K562 (cell line): ENCODE measurements around the gene PLPPR2. TPM values are rescaled to one million over a fixed set of nuclear protein-coding genes. Genes with fewer than 3 reads are reported as not detected.

ENCODE experiments used
- HDAC2 ChIP-seq: fragments of 450-650 bp; IDR thresholded peaks from 2 replicates; pipeline ENCODE4 v1.6.1; 2016; ENCODE audit warnings: mild to moderate bottlenecking
- HDGF ChIP-seq: fragments of 450-650 bp; IDR thresholded peaks from 2 replicates; pipeline ENCODE4 v1.6.1; 2016
- HINFP ChIP-seq: fragments of 450-650 bp; conservative IDR thresholded peaks from 2 replicates; pipeline ENCODE4 v1.6.1; 2016; ENCODE audit warnings: missing genetic modification characterization, low read depth, mild to moderate bottlenecking, control low read depth, missing compliant biosample characterization
- ILF3 ChIP-seq: fragments of 450-650 bp; IDR thresholded peaks from 2 replicates; pipeline ENCODE4 v1.6.1; 2018; ENCODE audit warnings: antibody characterized with exemption, mild to moderate bottlenecking, moderate library complexity, borderline replicate concordance
- KAT2B ChIP-seq: IDR thresholded peaks from one replicate; pipeline ENCODE4 v1.6.1; 2012; ENCODE audit warnings: low read depth, mild to moderate bottlenecking, control low read depth, inconsistent platforms, low read length, moderate library complexity
- MTA1 ChIP-seq: fragments of 450-650 bp; IDR thresholded peaks from 2 replicates; pipeline ENCODE4 v1.6.1; 2017; ENCODE audit warnings: borderline replicate concordance
- POLR3G ChIP-seq: IDR thresholded peaks from 2 replicates; pipeline ENCODE4 v1.6.1; 2011; ENCODE audit not compliant: insufficient read length, insufficient replicate concordance; ENCODE audit errors: extremely low read depth
- SIRT6 ChIP-seq: IDR thresholded peaks from one replicate; pipeline ENCODE4 v1.6.1; 2012; ENCODE audit warnings: low read depth, mild to moderate bottlenecking, control low read depth, inconsistent platforms, low read length, moderate library complexity
- SNAPC5 ChIP-seq: fragments of 250-450 bp; sonication (Bioruptor Pico); IDR thresholded peaks from 2 replicates; pipeline ENCODE4 v1.8.0; 2021; ENCODE audit warnings: moderate library complexity, mild to moderate bottlenecking, inconsistent platforms
- SPI1 ChIP-seq: IDR thresholded peaks from 2 replicates; pipeline ENCODE4 v1.6.1; 2011; ENCODE audit warnings: low read depth, low read length, control low read depth, borderline replicate concordance
- XRCC4 ChIP-seq: IDR thresholded peaks from one replicate; pipeline ENCODE4 v1.6.1; 2011; ENCODE audit not compliant: insufficient read depth, insufficient read length; ENCODE audit errors: extremely low read depth
- YY1 ChIP-seq, 3 experiments: IDR thresholded peaks; 2 replicates each; pipeline ENCODE4 v1.6.1; 2011; ENCODE audit warnings: low read length in 2 of 3, mild to moderate bottlenecking in 2 of 3, moderate library complexity in 2 of 3, borderline replicate concordance in 1 of 3, control low read depth in 1 of 3, low read depth in 1 of 3; ENCODE audit not compliant: insufficient read depth in 3 of 3, insufficient replicate concordance in 2 of 3, control insufficient read depth in 1 of 3, insufficient read length in 1 of 3; ENCODE audit errors: extremely low read depth in 1 of 3
- ZNF507 ChIP-seq: conservative IDR thresholded peaks from 2 replicates; pipeline ENCODE4 v1.6.1; 2017; ENCODE audit warnings: missing genetic modification characterization, missing compliant biosample characterization
- ZNF586 ChIP-seq: fragments of 450-650 bp; formaldehyde crosslinking; conservative IDR thresholded peaks from 2 replicates; pipeline ENCODE4 v1.4.0; 2020; ENCODE audit warnings: mild to moderate bottlenecking, moderate library complexity
- polyA plus RNA-seq, 8 experiments: library from polyadenylated mRNA; depleted of rRNA in 4 of 8; stranded (reverse) in 5 of 8; unstranded in 3 of 8; fragments of >200 nt; fragmentation: Nextera tagmentation in 2 of 8; fragmentation: Illumina TruSeq in 1 of 8; extraction: Ambion mirVana in 2 of 8; extraction: Trizol in 1 of 8; gene quantifications; 2 replicates each; pipeline versions ENCODE4 v1.2.1 to v1.2.3, GENCODE V29; 2011 to 2014; ENCODE audit warnings: inconsistent platforms in 1 of 8, missing spikeins in 1 of 8
- total RNA-seq, 7 experiments: library from RNA; depleted of rRNA in 6 of 7; stranded (reverse); fragments of >200 nt in 6 of 7; fragmentation: Illumina TruSeq in 2 of 7; extraction: Trizol in 2 of 7; gene quantifications; 2 replicates each; pipeline versions ENCODE4 v1.2.1 to v1.2.3, GENCODE V29; 2011 to 2021; ENCODE audit warnings: low replicate concordance in 1 of 7
- TF ChIP-seq, protein P1 (sequence below), 2 experiments: fragments of 200-800 bp in 1 of 2; sonication (Bioruptor generic) in 1 of 2; sonication (generic) in 1 of 2; formaldehyde crosslinking in 1 of 2; IDR thresholded peaks in 1 of 2; conservative IDR thresholded peaks in 1 of 2; 2 replicates each; pipeline versions ENCODE4 v1.5.0 to v1.6.1; 2016 to 2020; ENCODE audit warnings: missing compliant biosample characterization in 1 of 2, missing genetic modification characterization in 1 of 2, missing genetic modification reagents in 1 of 2
- TF ChIP-seq, protein P2 (sequence below): fragments of 250-450 bp; sonication (Bioruptor Pico); IDR thresholded peaks from 2 replicates; pipeline ENCODE4 v1.4.0; 2020
- TF ChIP-seq, protein P3 (sequence below): fragments of 450-650 bp; IDR thresholded peaks from 2 replicates; pipeline ENCODE4 v1.7.0; 2016; ENCODE audit warnings: borderline replicate concordance
- TF ChIP-seq, protein P4 (sequence below): fragments of 250-450 bp; sonication (Bioruptor Pico); IDR thresholded peaks from 2 replicates; pipeline ENCODE4 v1.5.0; 2020; ENCODE audit warnings: mild to moderate bottlenecking, borderline replicate concordance

Gene PLPPR2
- total and polyA plus RNA-seq, 9 of the 15 experiments (the other 6 are each of a cell fraction or from before 2014, with no cell fraction given), result 0.49 to 15.9 (median 3.4) TPM

GRCh38 chr19:11374433-11375142 lies 19.4 kb downstream of the PLPPR2 start, which contains the start of gene SWSAP1 (continued):
- TF ChIP-seq, protein P1, sequence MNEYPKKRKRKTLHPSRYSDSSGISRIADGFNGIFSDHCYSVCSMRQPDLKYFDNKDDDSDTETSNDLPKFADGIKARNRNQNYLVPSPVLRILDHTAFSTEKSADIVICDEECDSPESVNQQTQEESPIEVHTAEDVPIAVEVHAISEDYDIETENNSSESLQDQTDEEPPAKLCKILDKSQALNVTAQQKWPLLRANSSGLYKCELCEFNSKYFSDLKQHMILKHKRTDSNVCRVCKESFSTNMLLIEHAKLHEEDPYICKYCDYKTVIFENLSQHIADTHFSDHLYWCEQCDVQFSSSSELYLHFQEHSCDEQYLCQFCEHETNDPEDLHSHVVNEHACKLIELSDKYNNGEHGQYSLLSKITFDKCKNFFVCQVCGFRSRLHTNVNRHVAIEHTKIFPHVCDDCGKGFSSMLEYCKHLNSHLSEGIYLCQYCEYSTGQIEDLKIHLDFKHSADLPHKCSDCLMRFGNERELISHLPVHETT (CRISPR knock-in tag; conservative IDR thresholded peaks at IDR 0.05 in 1 of 2, IDR thresholded peaks at IDR 0.05 in 1 of 2), result peak in 1 of 2 experiments; percentile 56; a peak in 1 of 4 replicates
- TF ChIP-seq HDAC2 (peak; percentile 5; the same call in 1 of the 2 replicates), KAT2B (no peak), MTA1 (no peak), YY1 (IDR thresholded peaks at IDR 0.05; ENCODE audit: borderline replicate concordance in 1 of 3, control insufficient read depth in 1 of 3, extremely low read depth in 1 of 3, insufficient read depth in 3 of 3, insufficient read length in 1 of 3, insufficient replicate concordance in 2 of 3, low read depth in 1 of 3, low read length in 2 of 3) (peak; percentile 60 to 88 (median 78)), SNAPC5 (CRISPR knock-in tag) (no peak), SIRT6 (no peak), ZNF507 (no peak), HDGF (0 out of 2 replicates have a peak, but pooled peaks have one; percentile 20), SPI1 (no peak), POLR3G (no peak), ZNF586 (CRISPR knock-in tag) (no peak), ILF3 (no peak), XRCC4 (no peak), HINFP (tag) (no peak)
- TF ChIP-seq, protein P2, sequence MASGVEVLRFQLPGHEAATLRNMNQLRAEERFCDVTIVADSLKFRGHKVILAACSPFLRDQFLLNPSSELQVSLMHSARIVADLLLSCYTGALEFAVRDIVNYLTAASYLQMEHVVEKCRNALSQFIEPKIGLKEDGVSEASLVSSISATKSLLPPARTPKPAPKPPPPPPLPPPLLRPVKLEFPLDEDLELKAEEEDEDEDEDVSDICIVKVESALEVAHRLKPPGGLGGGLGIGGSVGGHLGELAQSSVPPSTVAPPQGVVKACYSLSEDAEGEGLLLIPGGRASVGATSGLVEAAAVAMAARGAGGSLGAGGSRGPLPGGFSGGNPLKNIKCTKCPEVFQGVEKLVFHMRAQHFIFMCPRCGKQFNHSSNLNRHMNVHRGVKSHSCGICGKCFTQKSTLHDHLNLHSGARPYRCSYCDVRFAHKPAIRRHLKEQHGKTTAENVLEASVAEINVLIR (CRISPR knock-in tag), result peak; percentile 59; the same call in 1 of the 2 replicates
- TF ChIP-seq, protein P3, sequence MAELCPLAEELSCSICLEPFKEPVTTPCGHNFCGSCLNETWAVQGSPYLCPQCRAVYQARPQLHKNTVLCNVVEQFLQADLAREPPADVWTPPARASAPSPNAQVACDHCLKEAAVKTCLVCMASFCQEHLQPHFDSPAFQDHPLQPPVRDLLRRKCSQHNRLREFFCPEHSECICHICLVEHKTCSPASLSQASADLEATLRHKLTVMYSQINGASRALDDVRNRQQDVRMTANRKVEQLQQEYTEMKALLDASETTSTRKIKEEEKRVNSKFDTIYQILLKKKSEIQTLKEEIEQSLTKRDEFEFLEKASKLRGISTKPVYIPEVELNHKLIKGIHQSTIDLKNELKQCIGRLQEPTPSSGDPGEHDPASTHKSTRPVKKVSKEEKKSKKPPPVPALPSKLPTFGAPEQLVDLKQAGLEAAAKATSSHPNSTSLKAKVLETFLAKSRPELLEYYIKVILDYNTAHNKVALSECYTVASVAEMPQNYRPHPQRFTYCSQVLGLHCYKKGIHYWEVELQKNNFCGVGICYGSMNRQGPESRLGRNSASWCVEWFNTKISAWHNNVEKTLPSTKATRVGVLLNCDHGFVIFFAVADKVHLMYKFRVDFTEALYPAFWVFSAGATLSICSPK, result no peak
- TF ChIP-seq, protein P4, sequence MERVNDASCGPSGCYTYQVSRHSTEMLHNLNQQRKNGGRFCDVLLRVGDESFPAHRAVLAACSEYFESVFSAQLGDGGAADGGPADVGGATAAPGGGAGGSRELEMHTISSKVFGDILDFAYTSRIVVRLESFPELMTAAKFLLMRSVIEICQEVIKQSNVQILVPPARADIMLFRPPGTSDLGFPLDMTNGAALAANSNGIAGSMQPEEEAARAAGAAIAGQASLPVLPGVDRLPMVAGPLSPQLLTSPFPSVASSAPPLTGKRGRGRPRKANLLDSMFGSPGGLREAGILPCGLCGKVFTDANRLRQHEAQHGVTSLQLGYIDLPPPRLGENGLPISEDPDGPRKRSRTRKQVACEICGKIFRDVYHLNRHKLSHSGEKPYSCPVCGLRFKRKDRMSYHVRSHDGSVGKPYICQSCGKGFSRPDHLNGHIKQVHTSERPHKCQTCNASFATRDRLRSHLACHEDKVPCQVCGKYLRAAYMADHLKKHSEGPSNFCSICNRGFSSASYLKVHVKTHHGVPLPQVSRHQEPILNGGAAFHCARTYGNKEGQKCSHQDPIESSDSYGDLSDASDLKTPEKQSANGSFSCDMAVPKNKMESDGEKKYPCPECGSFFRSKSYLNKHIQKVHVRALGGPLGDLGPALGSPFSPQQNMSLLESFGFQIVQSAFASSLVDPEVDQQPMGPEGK (CRISPR knock-in tag), result no peak
